Smooth muscle cell (in vitro differentiated cells): Measurements from ENCODE around the gene IRS1. TPM values are rescaled to one million over a fixed set of nuclear protein-coding genes. Genes with fewer than 3 reads are reported as not detected.

Source experiments
- DNase-seq: peaks from one replicate; lab custom pipeline; 2025; ENCODE audit not compliant: unreplicated experiment; lab: John Stamatoyannopoulos, UW
- H2AFZ ChIP-seq: fragments of 200-600 bp; sonication (generic); 2 replicates; pipeline ENCODE4 v1.6.0; 2016; ENCODE audit warnings: antibody characterized with exemption, low read depth, mild to moderate bottlenecking
- H3F3A ChIP-seq: fragments of 200-600 bp; sonication (generic); 2 replicates; pipeline ENCODE4 v1.6.0; 2017; ENCODE audit warnings: antibody characterized with exemption, low read depth
- H3K27ac ChIP-seq: fragments of 200-600 bp; sonication (generic); 2 replicates; pipeline ENCODE4 v1.5.1; 2016; ENCODE audit warnings: low read depth, mild to moderate bottlenecking
- H3K27me3 ChIP-seq: fragments of 200-600 bp; sonication (generic); 2 replicates; pipeline ENCODE4 v1.6.1; 2016; ENCODE audit warnings: low read depth, mild to moderate bottlenecking
- H3K36me3 ChIP-seq: fragments of 200-600 bp; sonication (generic); 2 replicates; pipeline ENCODE4 v1.5.1; 2016; ENCODE audit warnings: low read depth
- H3K4me1 ChIP-seq: fragments of 200-600 bp; sonication (generic); 2 replicates; pipeline ENCODE4 v1.5.1; 2016; ENCODE audit warnings: low read depth
- H3K4me2 ChIP-seq: fragments of 200-600 bp; sonication (generic); 2 replicates; pipeline ENCODE4 v1.6.0; 2016; ENCODE audit warnings: mild to moderate bottlenecking
- H3K4me3 ChIP-seq: fragments of 200-600 bp; sonication (generic); 2 replicates; pipeline ENCODE4 v1.5.1; 2016; ENCODE audit warnings: mild to moderate bottlenecking
- H3K79me2 ChIP-seq: fragments of 200-600 bp; sonication (generic); 2 replicates; pipeline ENCODE4 v1.6.0; 2016; ENCODE audit warnings: low read depth, mild to moderate bottlenecking
- H3K9ac ChIP-seq: fragments of 200-600 bp; sonication (generic); 2 replicates; pipeline ENCODE4 v1.6.0; 2016; ENCODE audit warnings: low read depth
- H3K9me3 ChIP-seq: fragments of 200-600 bp; sonication (generic); replicated peaks from 2 replicates; pipeline ENCODE4 v1.5.1; 2016; ENCODE audit warnings: low read depth
- H4K20me1 ChIP-seq: fragments of 200-600 bp; sonication (generic); 2 replicates; pipeline ENCODE4 v1.6.0; 2016; ENCODE audit warnings: low read depth
- WGBS: methylation state at CpG from one replicate; pipeline ENCODE4 v1.1.7; 2016; ENCODE audit warnings: low lambda C conversion rate; 5-methylcytosine and 5-hydroxymethylcytosine counted together
- polyA plus RNA-seq: library from polyadenylated mRNA; unstranded; fragments of >200 nt; fragmentation: Nextera tagmentation; extraction: Ambion mirVana; gene quantifications from 2 replicates; pipeline ENCODE4 v1.2.1, GENCODE V29; 2016
- total RNA-seq: library from RNA; depleted of rRNA; stranded (reverse); fragments of >200 nt; gene quantifications from 2 replicates; pipeline ENCODE4 v1.2.3, GENCODE V29; 2014
- TF ChIP-seq, protein P1 (sequence below): fragments of 200-600 bp; sonication (generic); IDR thresholded peaks from 2 replicates; pipeline ENCODE4 v1.5.1; 2017; ENCODE audit warnings: borderline replicate concordance, mild to moderate bottlenecking, antibody characterized with exemption; ENCODE audit not compliant: insufficient read depth, poor library complexity, severe bottlenecking

Gene IRS1
- total and polyA plus RNA-seq, 2 experiments from 2014 or later = 8.6 to 14.6 TPM

DNA sequence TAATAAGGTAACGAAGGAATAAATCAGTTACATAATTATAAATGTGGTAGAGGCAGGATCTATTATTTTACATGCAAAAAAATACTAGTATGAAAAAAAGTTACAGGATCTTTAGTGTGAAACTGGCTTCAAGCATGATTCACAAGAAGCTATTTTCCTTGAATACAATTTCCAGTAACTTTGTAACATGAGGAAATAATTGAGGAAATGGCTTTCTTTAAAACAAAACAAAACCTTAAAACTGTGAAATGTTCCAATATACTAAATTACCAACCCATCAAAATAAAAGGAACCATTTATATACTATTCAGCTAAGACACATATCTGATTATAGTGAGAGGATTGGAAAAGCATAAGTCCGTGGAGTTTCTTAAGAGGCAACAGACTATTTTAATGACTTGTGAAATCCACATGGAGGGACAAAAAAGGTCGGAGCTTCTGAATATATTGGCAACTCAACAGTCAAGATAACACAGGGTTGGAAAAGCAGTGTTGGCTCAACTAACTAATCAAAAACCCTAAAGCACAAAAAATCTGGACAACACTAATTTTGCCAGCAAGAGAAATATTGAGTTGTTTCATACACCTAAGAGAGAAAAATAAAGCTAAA lies 10.6 kb downstream of the IRS1 start:
- Histone ChIP-seq H3K79me2 (peaks cover 86% of the 10 kb centered on the region), H3K9ac (no peak overlapping the region), H3K4me1 (peaks cover 16% of the 10 kb centered on the region), H3K36me3 (no peaks in the 10 kb centered on the region), H3K4me2 (peak overlapping the region; percentile 45), H3K27me3 (no peaks in the 10 kb centered on the region), H4K20me1 (peaks cover 23% of the 10 kb centered on the region), H3K9me3 (no peaks in the 10 kb centered on the region), H3K27ac (peak overlapping the region; percentile 19), H3K4me3 (no peak overlapping the region), H2AFZ (no peak overlapping the region), H3F3A (no peaks in the 10 kb centered on the region)
- TF ChIP-seq, protein P1, sequence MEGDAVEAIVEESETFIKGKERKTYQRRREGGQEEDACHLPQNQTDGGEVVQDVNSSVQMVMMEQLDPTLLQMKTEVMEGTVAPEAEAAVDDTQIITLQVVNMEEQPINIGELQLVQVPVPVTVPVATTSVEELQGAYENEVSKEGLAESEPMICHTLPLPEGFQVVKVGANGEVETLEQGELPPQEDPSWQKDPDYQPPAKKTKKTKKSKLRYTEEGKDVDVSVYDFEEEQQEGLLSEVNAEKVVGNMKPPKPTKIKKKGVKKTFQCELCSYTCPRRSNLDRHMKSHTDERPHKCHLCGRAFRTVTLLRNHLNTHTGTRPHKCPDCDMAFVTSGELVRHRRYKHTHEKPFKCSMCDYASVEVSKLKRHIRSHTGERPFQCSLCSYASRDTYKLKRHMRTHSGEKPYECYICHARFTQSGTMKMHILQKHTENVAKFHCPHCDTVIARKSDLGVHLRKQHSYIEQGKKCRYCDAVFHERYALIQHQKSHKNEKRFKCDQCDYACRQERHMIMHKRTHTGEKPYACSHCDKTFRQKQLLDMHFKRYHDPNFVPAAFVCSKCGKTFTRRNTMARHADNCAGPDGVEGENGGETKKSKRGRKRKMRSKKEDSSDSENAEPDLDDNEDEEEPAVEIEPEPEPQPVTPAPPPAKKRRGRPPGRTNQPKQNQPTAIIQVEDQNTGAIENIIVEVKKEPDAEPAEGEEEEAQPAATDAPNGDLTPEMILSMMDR = no peak
- 55% methylated on average over 3 of the region's 3 CpGs for WGBS
- DNase-seq = no peak

DNA sequence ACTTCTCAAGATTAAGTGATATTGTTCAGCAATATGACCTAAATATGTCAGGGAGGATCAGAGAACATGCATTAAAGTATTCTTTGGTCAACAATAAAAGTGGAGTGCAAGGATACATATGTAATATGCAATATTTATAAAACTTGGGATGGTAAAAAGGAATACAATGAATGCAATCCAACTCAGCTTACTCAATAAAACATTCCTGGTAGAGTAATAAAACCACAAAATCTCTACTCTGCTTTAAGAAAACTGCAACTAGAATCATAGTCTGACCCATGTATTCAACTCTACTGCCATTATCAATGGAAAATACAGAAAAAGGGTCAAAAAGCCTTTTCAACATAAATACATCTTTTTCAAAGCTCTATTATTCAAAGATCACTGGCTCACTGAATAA lies 11.6 kb downstream of the IRS1 start:
- H3K27me3 ChIP-seq = no peaks in the 10 kb centered on the region
- H3K4me1 ChIP-seq = peaks cover 9% of the 10 kb centered on the region
- H3K4me3 ChIP-seq = no peak overlapping the region
- no peaks in the 10 kb centered on the region for H3F3A ChIP-seq
- peaks cover 23% of the 10 kb centered on the region for H4K20me1 ChIP-seq
- no peak for DNase-seq
- no peak overlapping the region for H3K9ac ChIP-seq
- H3K79me2 ChIP-seq = peaks cover 83% of the 10 kb centered on the region
- TF ChIP-seq, protein P1 = no peak
- H3K27ac ChIP-seq = no peak overlapping the region
- no peaks in the 10 kb centered on the region for H3K36me3 ChIP-seq
- H3K4me2 ChIP-seq = no peak overlapping the region
- no peak overlapping the region for H2AFZ ChIP-seq
- H3K9me3 ChIP-seq = no peaks in the 10 kb centered on the region

GRCh38 chr2:226783885-226784284 lies 15.7 kb downstream of the IRS1 start:
- 100% methylated on average over 2 of the region's 2 CpGs for WGBS
- no peak overlapping the region for H2AFZ ChIP-seq

More at GRCh38 chr2:226783885-226784284, 15.7 kb downstream of the IRS1 start:
- Histone ChIP-seq H3F3A (no peaks in the 10 kb centered on the region), H3K79me2 (peaks cover 69% of the 10 kb centered on the region), H3K9me3 (no peaks in the 10 kb centered on the region), H4K20me1 (peaks cover 32% of the 10 kb centered on the region), H3K27ac (no peak overlapping the region), H3K4me2 (no peak overlapping the region), H3K27me3 (no peaks in the 10 kb centered on the region), H3K36me3 (no peaks in the 10 kb centered on the region), H3K9ac (no peak overlapping the region), H3K4me1 (no peaks in the 10 kb centered on the region), H3K4me3 (no peak overlapping the region)
- TF ChIP-seq, protein P1 = no peak
- no peak for DNase-seq
